IMR-90 (cell line): ENCODE measurements around the gene STX7. TPM values are rescaled to one million over a fixed set of nuclear protein-coding genes. Genes with fewer than 3 reads are reported as not detected.

Source experiments
- ATAC-seq: fragments of 200-7000 bp; cut with Tn5 transposase; 2 replicates; pipeline ENCODE4 v1.9.1; 2020; ENCODE audit warnings: low read depth, mild to moderate bottlenecking, moderate library complexity
- BruUV-seq: library from RNA; stranded (reverse); fragments of 400-500 nt; replicated peaks from 2 replicates; lab custom pipeline; 2021; lab: Mats Ljungman, UMichigan
- CTCF ChIA-PET: fragments of 300-600 bp; formaldehyde crosslinking; extraction: SDS; loops from one replicate; lab custom pipeline; 2021; ENCODE audit warnings: antibody characterized with exemption; lab: Yijun Ruan, JAX
- POLR2A ChIA-PET: fragments of 300-600 bp; sonication (Branson Sonifier 250); formaldehyde crosslinking; loops from one replicate; lab custom pipeline; 2022; ENCODE audit warnings: antibody characterized with exemption; ENCODE audit not compliant: unreplicated experiment; lab: Charles Lee
- DNase-seq: peaks from one replicate; pipeline ENCODE4 v3.0.0; 2013
- H2AFZ ChIP-seq: replicated peaks from 2 replicates; pipeline ENCODE3; 2013; ENCODE audit warnings: low read length, mild to moderate bottlenecking; ENCODE audit not compliant: poor library complexity
- H2AK5ac ChIP-seq: 2 replicates; pipeline ENCODE4 v1.6.1; 2013; ENCODE audit warnings: low read depth, low read length, inconsistent platforms
- H2AK9ac ChIP-seq: replicated peaks from 2 replicates; pipeline ENCODE3; 2013; ENCODE audit warnings: mild to moderate bottlenecking, low read depth, low read length, moderate library complexity; ENCODE audit not compliant: poor library complexity
- H2BK120ac ChIP-seq: 2 replicates; pipeline ENCODE4 v1.6.1; 2013; ENCODE audit warnings: low read depth, low read length, inconsistent platforms
- H2BK15ac ChIP-seq: 3 replicates; pipeline ENCODE4 v1.6.1; 2013; ENCODE audit warnings: low read depth, low read length, inconsistent platforms
- H2BK20ac ChIP-seq: 2 replicates; pipeline ENCODE4 v1.6.1; 2013; ENCODE audit warnings: low read depth, mild to moderate bottlenecking, inconsistent platforms, low read length, moderate library complexity
- H2BK5ac ChIP-seq: 2 replicates; pipeline ENCODE4 v1.6.1; 2013; ENCODE audit warnings: mild to moderate bottlenecking, low read depth, low read length, inconsistent platforms; ENCODE audit not compliant: poor library complexity, severe bottlenecking
- H3K14ac ChIP-seq: replicated peaks from 2 replicates; pipeline ENCODE4 v1.6.1; 2013; ENCODE audit warnings: low read depth, low read length, inconsistent platforms
- H3K18ac ChIP-seq: 2 replicates; pipeline ENCODE4 v1.6.1; 2013; ENCODE audit warnings: low read depth, low read length, control low read depth
- H3K23ac ChIP-seq: 2 replicates; pipeline ENCODE4 v1.6.1; 2013; ENCODE audit warnings: low read depth, low read length, inconsistent platforms
- H3K27ac ChIP-seq: 2 replicates; pipeline ENCODE4 v1.5.1; 2013; ENCODE audit warnings: mild to moderate bottlenecking, control low read depth, low read length; ENCODE audit not compliant: insufficient read depth
- H3K27me3 ChIP-seq: 2 replicates; pipeline ENCODE4 v1.6.1; 2013; ENCODE audit warnings: low read length; ENCODE audit not compliant: control insufficient read depth, insufficient read depth
- H3K36me3 ChIP-seq: 2 replicates; pipeline ENCODE4 v1.6.1; 2013; ENCODE audit warnings: low read length, mixed read lengths; ENCODE audit not compliant: control insufficient read depth, insufficient read depth
- H3K4ac ChIP-seq: 2 replicates; pipeline ENCODE4 v1.6.1; 2013; ENCODE audit warnings: low read depth, low read length, inconsistent platforms
- H3K4me1 ChIP-seq: 2 replicates; pipeline ENCODE4 v1.6.1; 2013; ENCODE audit warnings: low read length, mixed read lengths; ENCODE audit not compliant: control insufficient read depth, insufficient read depth
- H3K4me2 ChIP-seq: 2 replicates; pipeline ENCODE4 v1.6.1; 2013; ENCODE audit warnings: low read depth, mild to moderate bottlenecking, control low read depth, low read length, moderate library complexity
- H3K4me3 ChIP-seq: 2 replicates; pipeline ENCODE4 v1.5.1; 2013; ENCODE audit warnings: low read depth, mild to moderate bottlenecking, control low read depth, low read length, moderate library complexity; ENCODE audit not compliant: insufficient read depth
- H3K56ac ChIP-seq: 2 replicates; pipeline ENCODE4 v1.6.1; 2013; ENCODE audit warnings: low read length, inconsistent platforms; ENCODE audit not compliant: insufficient read depth; ENCODE audit errors: extremely low read depth
- H3K79me1 ChIP-seq, 2 experiments: 2 replicates each; pipeline ENCODE4 v1.6.1; 2013; ENCODE audit warnings: low read length in 2 of 2, inconsistent platforms in 1 of 2, low read depth in 1 of 2
- H3K9ac ChIP-seq: 2 replicates; pipeline ENCODE4 v1.6.1; 2013; ENCODE audit warnings: low read depth, low read length, control low read depth
- H3K9me1 ChIP-seq: 2 replicates; pipeline ENCODE4 v1.6.1; 2013; ENCODE audit warnings: low read length, inconsistent platforms; ENCODE audit not compliant: insufficient read depth
- H3K9me3 ChIP-seq: 2 replicates; pipeline ENCODE4 v1.6.1; 2013; ENCODE audit warnings: low read length; ENCODE audit not compliant: control insufficient read depth, insufficient read depth
- H4K20me1 ChIP-seq: 2 replicates; pipeline ENCODE4 v1.6.1; 2013; ENCODE audit warnings: low read length, inconsistent platforms; ENCODE audit not compliant: insufficient read depth
- H4K5ac ChIP-seq: 2 replicates; pipeline ENCODE4 v1.6.1; 2013; ENCODE audit warnings: mild to moderate bottlenecking, low read depth, low read length, control low read depth
- H4K8ac ChIP-seq, 2 experiments: 2 replicates each; pipeline ENCODE4 v1.6.1; 2013; ENCODE audit warnings: low read depth in 2 of 2, low read length in 2 of 2, control low read depth in 1 of 2, inconsistent platforms in 1 of 2
- H4K91ac ChIP-seq: 2 replicates; pipeline ENCODE4 v1.6.1; 2013; ENCODE audit warnings: low read depth, low read length, inconsistent platforms; ENCODE audit not compliant: insufficient read depth
- BHLHE40 ChIP-seq: fragments of 150-350 bp; IDR thresholded peaks from 2 replicates; pipeline ENCODE4 v1.6.1; 2016; ENCODE audit warnings: mild to moderate bottlenecking, low read depth, low read length
- CEBPB ChIP-seq: IDR thresholded peaks from 2 replicates; pipeline ENCODE4 v1.6.1; 2012; ENCODE audit warnings: low read depth, low read length, improper control_type of control experiment
- CHD1 ChIP-seq: IDR thresholded peaks from 2 replicates; pipeline ENCODE4 v1.6.1; 2012; ENCODE audit warnings: low read depth, low read length, improper control_type of control experiment
- FOS ChIP-seq: fragments of 150-350 bp; IDR thresholded peaks from 2 replicates; pipeline ENCODE4 v1.6.1; 2016; ENCODE audit warnings: low read depth, low read length
- MAFK ChIP-seq: IDR thresholded peaks from 2 replicates; pipeline ENCODE4 v1.6.1; 2012; ENCODE audit warnings: low read depth, low read length, improper control_type of control experiment
- MAZ ChIP-seq: IDR thresholded peaks from 2 replicates; pipeline ENCODE4 v1.6.1; 2012; ENCODE audit warnings: low read depth, mild to moderate bottlenecking, low read length, improper control_type of control experiment, moderate library complexity, borderline replicate concordance
- MXI1 ChIP-seq: IDR thresholded peaks from 2 replicates; pipeline ENCODE4 v1.6.1; 2012; ENCODE audit warnings: low read depth, mild to moderate bottlenecking, low read length, moderate library complexity, borderline replicate concordance
- NFE2L2 ChIP-seq: fragments of 150-350 bp; IDR thresholded peaks from 2 replicates; pipeline ENCODE4 v1.6.1; 2016; ENCODE audit warnings: low read depth, mild to moderate bottlenecking, low read length
- POLR2A ChIP-seq: IDR thresholded peaks from 2 replicates; pipeline ENCODE4 v1.6.1; 2012; ENCODE audit warnings: mild to moderate bottlenecking, low read depth, low read length
- RAD21 ChIP-seq: IDR thresholded peaks from 2 replicates; pipeline ENCODE4 v1.6.1; 2012; ENCODE audit warnings: low read length, improper control_type of control experiment
- RCOR1 ChIP-seq: IDR thresholded peaks from 2 replicates; pipeline ENCODE4 v1.6.1; 2012; ENCODE audit warnings: mild to moderate bottlenecking, low read length, improper control_type of control experiment; ENCODE audit not compliant: insufficient replicate concordance
- RFX5 ChIP-seq: IDR thresholded peaks from 2 replicates; pipeline ENCODE4 v1.8.0; 2012; ENCODE audit warnings: low read depth, mild to moderate bottlenecking, low read length, moderate library complexity
- SMC3 ChIP-seq: fragments of 150-350 bp; IDR thresholded peaks from 2 replicates; pipeline ENCODE4 v1.6.1; 2016; ENCODE audit warnings: low read depth, mild to moderate bottlenecking, antibody characterized with exemption, low read length, moderate library complexity
- WGBS, 2 experiments: methylation state at CpG; one replicate each; pipeline versions ENCODE4 v1.1.5 to v1.1.7; 2013; ENCODE audit warnings: missing lambda C conversion rate in 2 of 2; ENCODE audit not compliant: insufficient read length in 1 of 2; ENCODE audit errors: extremely low coverage in 2 of 2; 5-methylcytosine and 5-hydroxymethylcytosine counted together
- dilution Hi-C: fragments of 300-500 bp; cut with HindIII; formaldehyde crosslinking; loops from one replicate; pipeline ENCODE4 v1.14.3; 2018; ENCODE audit warnings: low sequenced_read_pairs; ENCODE audit not compliant: unreplicated experiment
- in situ Hi-C: fragments of 300-500 bp; cut with MboI; formaldehyde crosslinking; loops from 3 replicates; pipeline ENCODE4 v1.14.3; 2019; ENCODE audit warnings: low sequenced_read_pairs, inconsistent platforms, mixed read lengths
- intact Hi-C: fragments of 100-400 bp; cut with micrococcal nuclease; formaldehyde crosslinking; loops from 2 replicates; pipeline ENCODE4 v1.10.0; 2022
- polyA plus RNA-seq, 3 experiments: library from polyadenylated mRNA; depleted of rRNA; stranded (reverse); fragments of >200 nt; gene quantifications; 2 replicates each; pipeline ENCODE4 v1.2.3, GENCODE V29; 2012; ENCODE audit warnings: low replicate concordance in 1 of 3
- total RNA-seq: library from RNA; depleted of rRNA; stranded (reverse); fragments of >200 nt; gene quantifications from 2 replicates; pipeline ENCODE4 v1.2.3, GENCODE V29; 2012
- TF ChIP-seq, protein P1 (sequence below): fragments of 150-350 bp; IDR thresholded peaks from 2 replicates; pipeline ENCODE4 v1.6.1; 2017; ENCODE audit warnings: mild to moderate bottlenecking, antibody characterized with exemption, low read length, low read depth
- TF ChIP-seq, protein P2 (sequence below): conservative IDR thresholded peaks from 2 replicates; pipeline ENCODE4 v1.5.1; 2012; ENCODE audit warnings: mild to moderate bottlenecking, low read depth, low read length, improper control_type of control experiment
- TF ChIP-seq, protein P3 (sequence below): fragments of 150-350 bp; IDR thresholded peaks from 2 replicates; pipeline ENCODE4 v1.6.1; 2016; ENCODE audit warnings: low read depth, mild to moderate bottlenecking, low read length, moderate library complexity, borderline replicate concordance

The STX7 gene
- total and polyA plus RNA-seq, 2 of the 4 experiments (the other 2 are of a cell fraction) = 16.5 to 35.1 TPM

DNA sequence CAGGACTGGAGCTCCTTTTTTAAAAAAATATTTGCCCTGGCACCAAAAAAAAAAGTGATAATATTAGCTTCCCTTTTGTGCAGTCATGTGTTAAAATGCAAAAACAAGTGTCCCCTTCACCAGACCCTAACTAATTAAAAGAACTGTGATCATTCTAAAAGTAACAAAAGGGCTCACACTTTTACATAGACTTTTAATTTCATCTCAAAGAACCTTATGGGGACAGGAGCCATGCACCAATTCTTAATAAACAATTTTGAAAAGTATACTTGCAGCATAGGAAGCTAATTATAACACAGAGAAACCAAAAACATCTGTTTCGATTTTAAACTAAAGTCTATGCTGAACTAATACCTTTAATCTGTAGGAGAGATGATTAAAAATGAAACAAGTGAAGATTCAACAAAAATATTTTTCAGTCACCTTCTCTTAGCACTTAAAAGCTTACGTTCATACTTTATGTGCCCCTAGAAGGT is 17.3 kb downstream of the STX7 start:
- Histone ChIP-seq H2BK15ac (no peak overlapping the region), H3K14ac (no peak overlapping the region), H3K9me1 (peaks cover 15% of the 10 kb centered on the region), H3K4me3 (no peak overlapping the region), H4K5ac (no peak overlapping the region), H3K4me1 (peaks cover 2% of the 10 kb centered on the region; the same call in 1 of the 2 replicates), H4K91ac (no peak overlapping the region), H3K4ac (no peak overlapping the region), H4K20me1 (peaks cover 23% of the 10 kb centered on the region), H2BK20ac (no peak overlapping the region), H2BK120ac (no peak overlapping the region), H2BK5ac (no peak overlapping the region), H3K27me3 (no peaks in the 10 kb centered on the region), H3K56ac (no peak overlapping the region), H3K36me3 (peaks cover 5% of the 10 kb centered on the region; the same call in 1 of the 2 replicates), H2AFZ (no peak overlapping the region), H3K23ac (no peak overlapping the region), H3K18ac (no peak overlapping the region), H2AK9ac (no peak overlapping the region), H4K8ac (no peak overlapping the region), H3K9me3 (no peaks in the 10 kb centered on the region), H3K79me1 (peaks cover 31 to 57% of the 10 kb centered on the region in 2 experiments), H3K9ac (no peak overlapping the region), H3K4me2 (no peak overlapping the region), H3K27ac (no peak overlapping the region), H2AK5ac (no peak overlapping the region)
- intact Hi-C loops (no loop called here), dilution Hi-C loops (loop anchor here (25.0 kb wide), 1 partner anchor 208 kb away; no protein-coding TSS in a partner anchor), in situ Hi-C loops (loop anchor here (25.0 kb wide), 1 partner anchor 808 kb away; no protein-coding TSS in a partner anchor)
- ChIA-PET CTCF (interaction anchor here (0.6 to 1.7 kb wide), 3 partner anchors 21 to 216 kb away, joined by 4 to 10 read pairs (median 7); no protein-coding TSS in a partner anchor), POLR2A (no interaction called here)
- BruUV-seq = no TSS peak
- TF ChIP-seq, protein P1, sequence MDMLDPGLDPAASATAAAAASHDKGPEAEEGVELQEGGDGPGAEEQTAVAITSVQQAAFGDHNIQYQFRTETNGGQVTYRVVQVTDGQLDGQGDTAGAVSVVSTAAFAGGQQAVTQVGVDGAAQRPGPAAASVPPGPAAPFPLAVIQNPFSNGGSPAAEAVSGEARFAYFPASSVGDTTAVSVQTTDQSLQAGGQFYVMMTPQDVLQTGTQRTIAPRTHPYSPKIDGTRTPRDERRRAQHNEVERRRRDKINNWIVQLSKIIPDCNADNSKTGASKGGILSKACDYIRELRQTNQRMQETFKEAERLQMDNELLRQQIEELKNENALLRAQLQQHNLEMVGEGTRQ = no peak
- no peak for TF ChIP-seq FOS
- TF ChIP-seq RAD21 = no peak
- no peak for TF ChIP-seq CEBPB
- TF ChIP-seq RCOR1 = no peak
- no peak for TF ChIP-seq CHD1
- TF ChIP-seq MXI1 = no peak
- TF ChIP-seq MAZ = no peak
- TF ChIP-seq NFE2L2 = no peak
- TF ChIP-seq RFX5 = no peak
- no peak for TF ChIP-seq BHLHE40
- TF ChIP-seq, protein P2, sequence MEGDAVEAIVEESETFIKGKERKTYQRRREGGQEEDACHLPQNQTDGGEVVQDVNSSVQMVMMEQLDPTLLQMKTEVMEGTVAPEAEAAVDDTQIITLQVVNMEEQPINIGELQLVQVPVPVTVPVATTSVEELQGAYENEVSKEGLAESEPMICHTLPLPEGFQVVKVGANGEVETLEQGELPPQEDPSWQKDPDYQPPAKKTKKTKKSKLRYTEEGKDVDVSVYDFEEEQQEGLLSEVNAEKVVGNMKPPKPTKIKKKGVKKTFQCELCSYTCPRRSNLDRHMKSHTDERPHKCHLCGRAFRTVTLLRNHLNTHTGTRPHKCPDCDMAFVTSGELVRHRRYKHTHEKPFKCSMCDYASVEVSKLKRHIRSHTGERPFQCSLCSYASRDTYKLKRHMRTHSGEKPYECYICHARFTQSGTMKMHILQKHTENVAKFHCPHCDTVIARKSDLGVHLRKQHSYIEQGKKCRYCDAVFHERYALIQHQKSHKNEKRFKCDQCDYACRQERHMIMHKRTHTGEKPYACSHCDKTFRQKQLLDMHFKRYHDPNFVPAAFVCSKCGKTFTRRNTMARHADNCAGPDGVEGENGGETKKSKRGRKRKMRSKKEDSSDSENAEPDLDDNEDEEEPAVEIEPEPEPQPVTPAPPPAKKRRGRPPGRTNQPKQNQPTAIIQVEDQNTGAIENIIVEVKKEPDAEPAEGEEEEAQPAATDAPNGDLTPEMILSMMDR = no peak
- TF ChIP-seq SMC3 = no peak
- TF ChIP-seq MAFK = no peak
- TF ChIP-seq, protein P3, sequence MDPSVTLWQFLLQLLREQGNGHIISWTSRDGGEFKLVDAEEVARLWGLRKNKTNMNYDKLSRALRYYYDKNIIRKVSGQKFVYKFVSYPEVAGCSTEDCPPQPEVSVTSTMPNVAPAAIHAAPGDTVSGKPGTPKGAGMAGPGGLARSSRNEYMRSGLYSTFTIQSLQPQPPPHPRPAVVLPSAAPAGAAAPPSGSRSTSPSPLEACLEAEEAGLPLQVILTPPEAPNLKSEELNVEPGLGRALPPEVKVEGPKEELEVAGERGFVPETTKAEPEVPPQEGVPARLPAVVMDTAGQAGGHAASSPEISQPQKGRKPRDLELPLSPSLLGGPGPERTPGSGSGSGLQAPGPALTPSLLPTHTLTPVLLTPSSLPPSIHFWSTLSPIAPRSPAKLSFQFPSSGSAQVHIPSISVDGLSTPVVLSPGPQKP = no peak
- TF ChIP-seq POLR2A = no peak
- ATAC-seq (no peak), DNase-seq (no peak)
- whole genome bisulfite sequencing, 2 experiments = no CpG with 5 or more reads among the region's 2 CpGs
